HFFc6 (cell line): ENCODE results near the gene LDLRAD3. TPM values are rescaled to one million over a fixed set of nuclear protein-coding genes. Genes with fewer than 3 reads are reported as not detected.

Source experiments
- DNase-seq: peaks from one replicate; pipeline ENCODE4 v3.0.0-alpha.2; 2018
- H3K27ac Mint-ChIP-seq: 2 replicates; pipeline ENCODE4 v1.8.0; 2020; ENCODE audit warnings: mild to moderate bottlenecking, mixed read lengths
- H3K27me3 Mint-ChIP-seq: 2 replicates; pipeline ENCODE4 v1.8.0; 2021; ENCODE audit warnings: mild to moderate bottlenecking, moderate library complexity, mixed read lengths; ENCODE audit not compliant: insufficient read depth
- H3K36me3 Mint-ChIP-seq: 2 replicates; pipeline ENCODE4 v1.8.0; 2021; ENCODE audit warnings: low read depth, mixed read lengths
- H3K4me1 Mint-ChIP-seq: 2 replicates; pipeline ENCODE4 v1.8.0; 2020; ENCODE audit warnings: low read depth, mixed read lengths
- H3K4me3 Mint-ChIP-seq: 2 replicates; pipeline ENCODE4 v1.8.0; 2020; ENCODE audit warnings: mild to moderate bottlenecking, moderate library complexity, mixed read lengths
- H3K9me3 Mint-ChIP-seq: 2 replicates; pipeline ENCODE4 v1.8.0; 2020; ENCODE audit warnings: mild to moderate bottlenecking, mixed read lengths
- total RNA-seq, 6 experiments: library from RNA; stranded (reverse); fragmentation: NEBNext Ultra II Directional; extraction: Animal tissue kit (Norgen Biotek cat#: 25700); gene quantifications; 2 replicates in 1 of 6; 3 replicates in 5 of 6; pipeline ENCODE4 v1.2.3, GENCODE V29; 2021
- TF ChIP-seq, protein P1 (sequence below): fragments of 200-600 bp; sonication (generic); IDR thresholded peaks from 2 replicates; pipeline ENCODE4 v1.5.0; 2021; ENCODE audit warnings: antibody characterized with exemption, mild to moderate bottlenecking

Gene LDLRAD3
- total RNA-seq, 6 experiments from 2014 or later = 5.2 to 6.5 (median 5.6) TPM

DNA sequence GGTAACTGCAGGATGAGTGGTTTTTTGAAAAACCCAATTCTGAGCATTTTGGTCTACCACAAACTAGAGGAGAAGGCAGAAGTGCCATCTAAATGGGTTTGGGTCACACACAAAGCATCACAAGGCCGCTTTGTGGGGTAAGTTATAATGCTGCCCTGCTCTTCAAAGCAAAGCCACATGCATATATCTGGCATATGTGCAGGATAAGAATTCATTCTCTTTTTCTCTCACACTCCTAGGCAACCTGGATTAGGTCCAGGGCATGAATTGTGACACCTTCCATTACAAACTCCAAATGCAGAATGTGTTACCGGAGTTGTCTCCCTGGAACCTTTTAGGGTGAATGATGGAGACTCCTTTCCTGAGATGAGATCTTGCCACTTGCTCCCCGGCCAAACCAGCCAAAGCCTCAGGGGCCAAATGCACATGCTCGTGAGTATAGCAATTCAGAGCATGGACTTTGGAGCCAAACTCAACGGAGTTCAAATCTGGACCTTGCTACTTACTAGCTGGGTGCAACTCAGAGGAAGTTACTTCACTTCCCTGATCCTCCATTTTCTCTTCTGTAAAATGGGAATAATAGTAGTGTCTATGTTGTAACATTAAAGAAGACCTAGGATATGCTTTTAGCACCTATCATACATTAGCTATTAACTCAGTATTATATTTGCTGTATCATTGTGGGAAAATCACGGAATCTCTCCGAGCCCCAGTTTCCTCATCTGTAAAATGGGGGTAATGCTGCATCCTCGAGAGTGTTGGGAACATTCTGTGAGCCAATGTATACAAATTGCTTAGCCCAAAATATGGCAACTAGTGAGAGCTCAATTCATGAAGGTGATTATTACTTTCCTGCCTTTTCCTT lies 248.8 kb downstream of the LDLRAD3 start:
- H3K4me3 Mint-ChIP-seq = no peak overlapping the region
- no peaks in the 10 kb centered on the region; the same call in 1 of the 2 replicates for H3K4me1 Mint-ChIP-seq
- H3K36me3 Mint-ChIP-seq = no peaks in the 10 kb centered on the region
- TF ChIP-seq, protein P1, sequence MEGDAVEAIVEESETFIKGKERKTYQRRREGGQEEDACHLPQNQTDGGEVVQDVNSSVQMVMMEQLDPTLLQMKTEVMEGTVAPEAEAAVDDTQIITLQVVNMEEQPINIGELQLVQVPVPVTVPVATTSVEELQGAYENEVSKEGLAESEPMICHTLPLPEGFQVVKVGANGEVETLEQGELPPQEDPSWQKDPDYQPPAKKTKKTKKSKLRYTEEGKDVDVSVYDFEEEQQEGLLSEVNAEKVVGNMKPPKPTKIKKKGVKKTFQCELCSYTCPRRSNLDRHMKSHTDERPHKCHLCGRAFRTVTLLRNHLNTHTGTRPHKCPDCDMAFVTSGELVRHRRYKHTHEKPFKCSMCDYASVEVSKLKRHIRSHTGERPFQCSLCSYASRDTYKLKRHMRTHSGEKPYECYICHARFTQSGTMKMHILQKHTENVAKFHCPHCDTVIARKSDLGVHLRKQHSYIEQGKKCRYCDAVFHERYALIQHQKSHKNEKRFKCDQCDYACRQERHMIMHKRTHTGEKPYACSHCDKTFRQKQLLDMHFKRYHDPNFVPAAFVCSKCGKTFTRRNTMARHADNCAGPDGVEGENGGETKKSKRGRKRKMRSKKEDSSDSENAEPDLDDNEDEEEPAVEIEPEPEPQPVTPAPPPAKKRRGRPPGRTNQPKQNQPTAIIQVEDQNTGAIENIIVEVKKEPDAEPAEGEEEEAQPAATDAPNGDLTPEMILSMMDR = no peak
- no peak for DNase-seq
- H3K27me3 Mint-ChIP-seq = no peaks in the 10 kb centered on the region
- no peaks in the 10 kb centered on the region for H3K9me3 Mint-ChIP-seq
- H3K27ac Mint-ChIP-seq = no peak overlapping the region

DNA sequence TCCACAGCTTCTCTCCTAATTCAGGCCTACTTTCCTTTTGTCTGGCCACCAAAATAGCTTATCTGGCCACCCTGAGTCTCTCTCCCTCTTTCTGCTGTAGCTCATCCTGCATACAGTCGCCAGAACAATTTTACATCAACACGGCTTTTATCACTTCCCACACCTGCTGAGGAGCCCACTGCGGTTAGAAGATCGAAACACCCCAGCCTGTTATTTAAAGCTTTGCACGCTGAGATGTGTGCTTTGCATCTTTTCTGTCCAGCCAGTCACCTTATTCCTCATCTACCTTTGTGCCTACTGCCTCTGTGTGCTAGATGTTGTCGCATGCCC lies 249.4 kb downstream of the LDLRAD3 start:
- TF ChIP-seq, protein P1 = no peak
- Mint-ChIP-seq H3K4me1 (no peaks in the 10 kb centered on the region; the same call in 1 of the 2 replicates), H3K36me3 (no peaks in the 10 kb centered on the region), H3K9me3 (no peaks in the 10 kb centered on the region), H3K4me3 (no peak overlapping the region), H3K27ac (no peak overlapping the region), H3K27me3 (no peaks in the 10 kb centered on the region)
- no peak for DNase-seq

GRCh38 chr11:36193721-36194120 lies 249.9 kb downstream of the LDLRAD3 start:
- Mint-ChIP-seq H3K36me3 (no peaks in the 10 kb centered on the region), H3K27ac (no peak overlapping the region), H3K4me3 (no peak overlapping the region), H3K27me3 (no peaks in the 10 kb centered on the region), H3K4me1 (no peaks in the 10 kb centered on the region; the same call in 1 of the 2 replicates), H3K9me3 (no peaks in the 10 kb centered on the region)
- DNase-seq = no peak
- TF ChIP-seq, protein P1 = no peak

- DNase-seq = no peak
- Mint-ChIP-seq H3K36me3 (no peaks in the 10 kb centered on the region), H3K4me1 (no peaks in the 10 kb centered on the region; the same call in 1 of the 2 replicates), H3K27me3 (no peaks in the 10 kb centered on the region; the same call in 1 of the 2 replicates), H3K27ac (no peak overlapping the region), H3K9me3 (no peaks in the 10 kb centered on the region), H3K4me3 (no peak overlapping the region)
- TF ChIP-seq, protein P1 = no peak
These were observed 251.9 kb downstream of the LDLRAD3 start for GRCh38 chr11:36195496-36196354.

GRCh38 chr11:36196411-36196998 lies 252.6 kb downstream of the LDLRAD3 start:
- Mint-ChIP-seq H3K27ac (no peak overlapping the region), H3K9me3 (no peaks in the 10 kb centered on the region), H3K27me3 (no peaks in the 10 kb centered on the region; the same call in 1 of the 2 replicates), H3K4me1 (no peaks in the 10 kb centered on the region; the same call in 1 of the 2 replicates), H3K4me3 (no peak overlapping the region), H3K36me3 (no peaks in the 10 kb centered on the region)
- no peak for DNase-seq
- TF ChIP-seq, protein P1 = no peak
